Subcutaneous abdominal adipose tissue (tissue), 5 donors: Measurements from ENCODE around the gene HDAC9.
A peak's percentile ranks its signal among the peaks of the same experiment; 100 is the strongest.
"Not testable (repeated sequence)": the region's sequence is repeated elsewhere in the genome, so short reads cannot be mapped to it uniquely, and the experiment has no call there.

Source experiments
- H3K27ac ChIP-seq: one replicate; pipeline ENCODE4 v1.7.0; 2013; ENCODE audit warnings: low read depth, mild to moderate bottlenecking, inconsistent platforms, low read length, moderate library complexity
- H3K27me3 ChIP-seq, 5 donors: one replicate each; pipeline ENCODE4 v1.7.0; 2013; ENCODE audit warnings: low read length in 5 of 5, inconsistent platforms in 1 of 5; ENCODE audit not compliant: control insufficient read depth in 5 of 5, insufficient read depth in 4 of 5
- H3K36me3 ChIP-seq, 5 donors: one replicate each; pipeline ENCODE4 v1.7.0; 2013; ENCODE audit warnings: low read length in 5 of 5; ENCODE audit not compliant: control insufficient read depth in 5 of 5, insufficient read depth in 5 of 5
- H3K4me1 ChIP-seq, 5 donors: one replicate each; pipeline ENCODE4 v1.7.0; 2013; ENCODE audit warnings: low read length in 5 of 5, mild to moderate bottlenecking in 3 of 5, moderate library complexity in 1 of 5; ENCODE audit not compliant: control insufficient read depth in 5 of 5, insufficient read depth in 5 of 5
- H3K4me3 ChIP-seq, 5 donors: one replicate each; pipeline ENCODE4 v1.7.0; 2013; ENCODE audit warnings: low read length in 5 of 5, low read depth in 1 of 5
- H3K9ac ChIP-seq, 5 donors: one replicate each; pipeline ENCODE4 v1.7.0; 2013; ENCODE audit warnings: low read length in 5 of 5, mild to moderate bottlenecking in 4 of 5, moderate library complexity in 3 of 5
- H3K9me3 ChIP-seq, 5 donors: one replicate each; pipeline ENCODE4 v1.7.0; 2013; ENCODE audit warnings: low read length in 5 of 5; ENCODE audit not compliant: control insufficient read depth in 5 of 5
- donor health status: healthy.
- donor health status: healthy.
- donor health status: healthy.
- donor health status: healthy.
- donor health status: healthy.

HDAC9 gene

DNA sequence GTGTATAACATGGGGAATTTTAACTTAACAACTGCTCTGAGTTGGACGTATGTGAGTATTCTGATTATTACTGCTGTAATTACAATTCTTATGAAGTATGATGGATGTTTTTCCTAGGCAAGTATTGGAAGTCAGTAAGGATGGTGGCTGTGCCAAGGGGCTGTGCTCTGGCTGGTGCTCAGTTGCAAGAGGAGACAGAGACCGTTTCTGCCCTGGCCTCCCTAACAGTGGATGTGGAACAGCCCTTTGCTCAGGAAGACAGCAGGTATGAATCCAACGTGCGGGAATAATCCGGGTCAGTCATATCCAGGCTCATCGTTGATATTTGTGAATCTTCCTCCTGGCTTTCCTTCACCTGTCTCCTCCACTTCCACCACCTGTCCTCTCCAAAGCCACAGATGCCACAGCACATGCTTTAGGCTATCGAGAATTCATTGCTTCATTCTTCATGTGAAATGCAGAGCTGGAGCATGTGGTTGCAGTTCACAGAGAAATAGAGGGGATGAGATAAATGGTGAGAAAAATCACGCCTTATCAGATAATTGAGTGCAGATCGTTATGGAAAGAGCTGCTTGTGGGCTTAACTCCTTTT is 480.2 kb downstream of the HDAC9 start:
- Histone ChIP-seq H3K9ac (no peak overlapping the region), H3K9me3 (no peaks in the 10 kb centered on the region), H3K36me3 (peaks cover 0 to 3% (median 0%) of the 10 kb centered on the region in 5 donors), H3K4me3 (no peak overlapping the region), H3K27me3 (no peaks in the 10 kb centered on the region), H3K27ac (no peak overlapping the region), H3K4me1 (peaks cover 0 to 13% (median 7%) of the 10 kb centered on the region in 5 donors)

DNA sequence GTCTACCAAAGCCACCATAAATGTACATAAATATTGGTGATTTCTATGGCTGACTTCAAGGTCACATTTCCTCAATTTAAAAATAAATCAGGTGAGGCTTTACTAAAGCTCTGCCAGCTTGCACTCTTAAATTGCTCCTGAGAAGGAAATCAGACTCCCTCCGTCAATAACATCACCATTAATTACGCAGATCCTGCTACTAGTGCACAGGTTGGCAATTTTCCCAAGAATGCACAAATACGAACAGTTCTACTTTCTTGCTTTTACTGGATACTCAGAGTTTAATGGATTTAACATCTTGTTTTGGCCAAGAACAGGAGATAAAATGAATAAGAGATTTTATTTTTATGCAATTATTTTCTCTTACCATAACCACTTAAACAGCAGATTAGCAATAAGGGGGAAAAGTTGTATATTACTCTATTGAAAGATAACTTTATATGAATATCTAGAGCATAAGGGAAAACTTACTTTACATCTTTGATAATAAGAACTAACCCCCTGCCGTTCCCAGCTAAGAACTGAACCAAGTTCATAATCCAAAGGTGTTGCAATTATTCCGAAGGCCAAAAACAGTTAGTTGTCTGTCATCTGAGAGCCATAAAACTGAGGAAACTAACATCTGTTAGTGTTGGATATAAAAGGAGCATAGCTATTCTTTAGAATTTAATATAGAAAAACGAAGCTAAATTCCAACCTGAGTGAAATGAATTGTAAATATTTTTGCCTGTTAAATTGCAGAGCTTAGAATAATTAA is 481.3 kb downstream of the HDAC9 start:
- peaks cover 0 to 4% (median 0%) of the 10 kb centered on the region in 5 donors for H3K9me3 ChIP-seq
- H3K9ac ChIP-seq = no peak overlapping the region
- no peaks in the 10 kb centered on the region for H3K27me3 ChIP-seq
- H3K27ac ChIP-seq = peak overlapping the region; percentile 71
- peaks cover 0 to 3% (median 0%) of the 10 kb centered on the region in 5 donors for H3K36me3 ChIP-seq
- peaks cover 0 to 13% (median 7%) of the 10 kb centered on the region in 5 donors for H3K4me1 ChIP-seq
- H3K4me3 ChIP-seq = no peak overlapping the region

DNA sequence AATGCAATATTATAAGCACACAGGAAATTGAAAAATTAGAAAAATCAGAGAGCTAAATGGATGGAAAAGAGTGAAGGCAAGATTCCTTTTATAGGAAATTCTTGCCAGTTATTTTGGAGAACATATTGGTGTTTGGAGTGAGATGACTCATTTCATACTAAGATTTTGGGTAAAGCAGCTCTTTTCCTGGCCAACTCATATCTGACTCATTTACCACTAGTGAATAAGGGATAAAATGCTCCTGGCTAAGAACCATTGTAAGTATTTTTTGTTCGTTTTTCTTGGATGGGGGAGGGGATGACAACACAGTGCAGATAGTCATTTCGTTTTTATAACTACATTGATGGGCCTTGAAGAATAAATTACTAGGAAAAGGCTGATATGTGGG is 482.6 kb downstream of the HDAC9 start:
- H3K4me1 ChIP-seq = peaks cover 0 to 13% (median 7%) of the 10 kb centered on the region in 5 donors
- peak overlapping the region; percentile 71 for H3K27ac ChIP-seq
- no peak overlapping the region for H3K4me3 ChIP-seq
- peaks cover 0 to 3% (median 0%) of the 10 kb centered on the region in 5 donors for H3K36me3 ChIP-seq
- no peaks in the 10 kb centered on the region for H3K27me3 ChIP-seq
- peaks cover 0 to 7% (median 0%) of the 10 kb centered on the region in 5 donors for H3K9me3 ChIP-seq
- H3K9ac ChIP-seq = no peak overlapping the region

DNA sequence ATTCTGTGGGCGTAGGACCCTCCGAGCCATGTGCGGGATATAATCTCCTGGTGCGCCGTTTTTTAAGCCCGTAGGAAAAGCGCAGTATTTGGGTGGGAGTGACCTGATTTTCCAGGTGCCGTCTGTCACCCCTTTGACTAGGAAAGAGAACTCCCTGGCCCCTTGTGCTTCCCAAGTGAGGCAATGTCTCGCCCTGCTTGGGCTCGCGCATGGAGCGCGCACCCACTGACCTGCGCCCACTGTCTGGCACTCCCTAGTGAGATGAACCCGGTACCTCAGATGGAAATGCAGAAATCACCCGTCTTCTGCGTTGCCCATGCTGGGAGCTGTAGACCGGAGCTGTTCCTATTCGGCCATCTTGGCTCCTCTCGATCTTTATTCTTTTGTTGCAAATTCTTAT is 495.2 kb downstream of the HDAC9 start:
- H3K4me1 ChIP-seq = not testable (repeated sequence)

DNA sequence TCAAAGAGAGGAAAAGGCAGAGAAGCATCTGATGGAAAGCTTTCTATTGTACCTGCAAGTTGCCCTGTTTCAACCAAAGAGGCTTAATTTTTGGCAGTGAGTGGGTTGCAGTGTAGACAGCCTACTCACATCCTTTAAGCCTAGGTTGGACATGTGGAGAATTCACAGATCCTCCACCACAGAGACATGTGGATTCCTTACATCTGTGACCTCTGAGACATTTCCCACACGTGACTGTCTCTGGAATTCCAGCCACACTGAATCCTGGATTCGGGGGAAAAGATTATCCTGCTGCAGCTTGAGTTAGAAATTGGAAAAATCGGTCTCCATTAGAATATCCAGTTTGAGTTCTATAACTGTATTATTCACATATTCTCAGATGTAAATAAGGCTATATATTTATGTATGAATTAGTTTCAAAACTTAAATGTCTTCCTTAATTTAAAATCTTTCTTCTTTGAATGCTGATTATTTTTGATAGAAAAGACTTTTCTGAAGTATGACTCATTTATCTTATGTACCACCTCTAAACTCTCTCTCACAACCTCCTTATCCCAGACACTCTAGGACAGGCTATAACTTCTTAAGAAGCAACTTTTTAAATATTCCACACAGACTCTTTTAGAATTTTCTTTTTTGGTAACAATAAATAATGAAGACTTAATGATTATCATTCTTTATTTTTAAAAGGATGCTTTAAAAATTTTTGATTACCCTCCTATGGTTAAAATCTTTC is 498.6 kb downstream of the HDAC9 start:
- no peaks in the 10 kb centered on the region for H3K9me3 ChIP-seq
- H3K4me1 ChIP-seq = peaks cover 0 to 18% (median 10%) of the 10 kb centered on the region in 5 donors
- H3K27ac ChIP-seq = no peak overlapping the region
- H3K36me3 ChIP-seq = peaks cover 0 to 2% (median 0%) of the 10 kb centered on the region in 5 donors
- no peaks in the 10 kb centered on the region for H3K27me3 ChIP-seq
- no peak overlapping the region for H3K9ac ChIP-seq
- no peak overlapping the region for H3K4me3 ChIP-seq

More for the DNA sequence above, 495.2 kb downstream of the HDAC9 start:
- not testable (repeated sequence) for H3K36me3 ChIP-seq, H3K27me3 ChIP-seq, H3K27ac ChIP-seq, H3K9me3 ChIP-seq, H3K4me3 ChIP-seq, H3K9ac ChIP-seq

DNA sequence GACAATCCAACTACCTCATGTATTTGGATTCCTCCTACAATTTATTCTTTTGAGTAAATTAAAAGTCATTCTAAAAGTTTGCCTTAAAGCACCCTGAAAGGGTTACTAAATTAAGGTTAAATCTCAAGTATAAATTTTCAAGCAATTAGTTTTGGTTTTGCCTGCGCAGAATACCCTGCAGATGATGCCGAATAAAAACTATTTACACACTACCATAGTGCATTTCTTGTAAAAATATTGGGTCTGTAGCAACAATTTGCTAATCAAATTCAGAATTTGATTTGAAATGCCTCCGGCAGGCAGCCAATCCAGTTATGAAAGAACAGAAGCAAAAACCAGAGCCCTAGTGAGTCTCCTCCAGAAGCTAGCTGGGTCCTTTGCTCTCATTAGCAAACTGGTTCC is 499.7 kb downstream of the HDAC9 start:
- Histone ChIP-seq H3K27ac (peak overlapping the region; percentile 54), H3K4me3 (peak overlapping the region in 3 of 5 donors; percentile 7 to 37 (median 7))

DNA sequence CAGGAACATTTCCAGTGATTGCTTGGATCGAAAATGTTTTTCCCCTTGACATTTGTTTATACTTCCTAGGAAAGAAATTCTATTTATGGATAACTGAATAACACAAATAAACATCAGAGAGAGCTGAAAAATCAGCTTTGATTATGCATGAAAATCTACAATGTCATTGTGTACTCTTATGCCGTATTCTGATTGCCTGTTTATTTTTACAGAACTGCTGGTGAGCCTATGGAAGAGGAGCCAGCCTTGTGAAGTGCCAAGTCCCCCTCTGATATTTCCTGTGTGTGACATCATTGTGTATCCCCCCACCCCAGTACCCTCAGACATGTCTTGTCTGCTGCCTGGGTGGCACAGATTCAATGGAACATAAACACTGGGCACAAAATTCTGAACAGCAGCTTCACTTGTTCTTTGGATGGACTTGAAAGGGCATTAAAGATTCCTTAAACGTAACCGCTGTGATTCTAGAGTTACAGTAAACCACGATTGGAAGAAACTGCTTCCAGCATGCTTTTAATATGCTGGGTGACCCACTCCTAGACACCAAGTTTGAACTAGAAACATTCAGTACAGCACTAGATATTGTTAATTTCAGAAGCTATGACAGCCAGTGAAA is 500.4 kb downstream of the HDAC9 start:
- H3K9me3 ChIP-seq = no peaks in the 10 kb centered on the region
- H3K27ac ChIP-seq = peak overlapping the region; percentile 54
- H3K27me3 ChIP-seq = no peaks in the 10 kb centered on the region
- peaks cover 0 to 20% (median 10%) of the 10 kb centered on the region in 5 donors for H3K4me1 ChIP-seq
- peaks cover 0 to 4% (median 0%) of the 10 kb centered on the region in 5 donors for H3K36me3 ChIP-seq
- peak overlapping the region in 2 of 5 donors; percentile 13 to 20 for H3K4me3 ChIP-seq
- H3K9ac ChIP-seq = peak overlapping the region in 1 of 5 donors; percentile 22

More for the DNA sequence above, 499.7 kb downstream of the HDAC9 start:
- peaks cover 0 to 3% (median 0%) of the 10 kb centered on the region in 5 donors for H3K36me3 ChIP-seq
- H3K9me3 ChIP-seq = no peaks in the 10 kb centered on the region
- peaks cover 0 to 20% (median 10%) of the 10 kb centered on the region in 5 donors for H3K4me1 ChIP-seq
- peak overlapping the region in 1 of 5 donors; percentile 11 for H3K9ac ChIP-seq
- H3K27me3 ChIP-seq = no peaks in the 10 kb centered on the region

DNA sequence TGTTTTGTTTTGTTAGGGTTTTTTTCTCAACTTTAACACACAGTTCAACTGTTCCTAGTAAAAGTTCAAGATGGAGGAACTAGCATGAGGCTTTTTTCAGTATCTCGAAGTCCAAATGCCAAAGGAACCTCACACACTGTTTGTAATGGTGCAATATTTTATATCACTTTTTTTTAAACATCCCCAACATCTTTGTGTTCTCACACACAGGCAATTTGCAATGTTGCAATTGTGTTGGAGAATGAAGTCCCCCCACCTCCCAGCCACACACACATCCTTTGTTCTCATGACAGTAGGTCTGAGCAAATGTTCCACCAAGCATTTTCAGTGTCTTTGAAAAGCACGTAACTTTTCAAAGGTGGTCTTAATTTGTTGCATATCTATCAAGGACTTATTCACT is 501.0 kb downstream of the HDAC9 start:
- Histone ChIP-seq H3K4me3 (no peak overlapping the region), H3K27ac (peak overlapping the region; percentile 54), H3K4me1 (peaks cover 0 to 27% (median 12%) of the 10 kb centered on the region in 5 donors), H3K9me3 (no peaks in the 10 kb centered on the region), H3K36me3 (peaks cover 0 to 4% (median 0%) of the 10 kb centered on the region in 5 donors), H3K9ac (no peak overlapping the region), H3K27me3 (no peaks in the 10 kb centered on the region)

DNA sequence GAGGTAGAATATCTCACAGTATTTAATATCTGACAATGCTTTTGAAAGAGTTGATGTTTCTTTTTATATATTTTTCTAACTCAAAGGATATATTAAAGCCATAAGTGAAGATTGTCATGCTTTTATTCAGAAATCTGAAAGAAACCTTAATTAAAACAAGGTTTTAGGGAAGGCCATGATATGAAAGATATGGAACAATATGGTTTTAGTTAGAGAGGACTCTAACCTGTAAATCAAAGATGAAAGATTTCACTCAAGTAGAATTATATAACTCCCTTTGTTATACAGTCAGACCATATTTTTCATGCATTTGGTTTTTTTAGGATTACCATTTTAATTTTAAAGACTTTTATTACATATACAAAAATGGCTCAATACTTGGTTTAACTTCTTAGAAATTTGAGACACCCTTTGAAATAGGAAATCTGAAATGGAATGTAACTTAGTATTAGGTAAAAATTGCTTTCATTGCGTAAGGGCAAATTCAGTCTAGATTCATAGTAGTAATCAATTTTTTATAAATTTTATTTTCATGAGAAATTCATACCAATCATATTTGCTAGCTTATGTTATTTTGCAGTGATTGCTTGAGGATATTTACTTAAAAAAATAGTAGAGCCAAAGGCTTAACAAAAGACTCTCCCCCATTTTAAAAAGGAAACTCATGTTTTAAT is 502.1 kb downstream of the HDAC9 start:
- peak overlapping the region; percentile 27 for H3K27ac ChIP-seq
- no peak overlapping the region for H3K9ac ChIP-seq
- H3K36me3 ChIP-seq = peaks cover 0 to 4% (median 0%) of the 10 kb centered on the region in 5 donors

More for the DNA sequence above, 502.1 kb downstream of the HDAC9 start:
- H3K9me3 ChIP-seq = no peaks in the 10 kb centered on the region
- H3K4me3 ChIP-seq = no peak overlapping the region
- H3K27me3 ChIP-seq = no peaks in the 10 kb centered on the region
- peaks cover 0 to 32% (median 16%) of the 10 kb centered on the region in 5 donors for H3K4me1 ChIP-seq
